ENCODE results near the gene IFNL1. TPM values are rescaled to one million over a fixed set of nuclear protein-coding genes. Genes with fewer than 3 reads are reported as not detected.

Gene IFNL1
- total RNA-seq, 4 donors from 2014 or later, result not detected

GRCh38 chr19:39304185-39304513, 7.9 kb downstream of the IFNL1 start:
- Histone ChIP-seq H3K4me3 (no peak overlapping the region), H3K4me1 (peaks cover 0 to 11% of the 10 kb centered on the region in 2 donors), H3K27me3 (peaks cover 3 to 5% of the 10 kb centered on the region in 2 donors), H3K9me3 (no peaks in the 10 kb centered on the region), H3K36me3 (no peaks in the 10 kb centered on the region), H3K27ac (no peak overlapping the region)
- intact Hi-C loops (cut with DNase I; ENCODE audit: low total_unique reads), result no loop called here
- no peak for TF ChIP-seq POLR2A (IDR thresholded peaks at IDR 0.05)
- TF ChIP-seq CTCF (IDR thresholded peaks at IDR 0.05), result no peak
- DNase-seq, result no peak

- DNase-seq, result no peak
Observed at GRCh38 chr19:39304701-39305571, 8.7 kb downstream of the IFNL1 start.

GRCh38 chr19:39306075-39306474, 9.9 kb downstream of the IFNL1 start:
- Histone ChIP-seq H3K27me3 (peaks cover 3 to 5% of the 10 kb centered on the region in 2 donors), H3K4me1 (peaks cover 0 to 11% of the 10 kb centered on the region in 2 donors), H3K27ac (no peak overlapping the region), H3K4me3 (no peak overlapping the region), H3K36me3 (no peaks in the 10 kb centered on the region), H3K9me3 (no peaks in the 10 kb centered on the region)
- intact Hi-C loops (cut with DNase I; ENCODE audit: low total_unique reads), result no loop called here
- DNase-seq, result no peak
- TF ChIP-seq CTCF (IDR thresholded peaks at IDR 0.05) (no peak), POLR2A (IDR thresholded peaks at IDR 0.05) (no peak)

More at GRCh38 chr19:39304701-39305571, 8.7 kb downstream of the IFNL1 start:
- Histone ChIP-seq H3K4me3 (no peak overlapping the region), H3K9me3 (no peaks in the 10 kb centered on the region), H3K36me3 (no peaks in the 10 kb centered on the region), H3K4me1 (peaks cover 0 to 11% of the 10 kb centered on the region in 2 donors), H3K27me3 (peaks cover 3 to 5% of the 10 kb centered on the region in 2 donors), H3K27ac (no peak overlapping the region)
- intact Hi-C loops (cut with DNase I; ENCODE audit: low total_unique reads), result no loop called here
- TF ChIP-seq CTCF (IDR thresholded peaks at IDR 0.05), result no peak
- TF ChIP-seq POLR2A (IDR thresholded peaks at IDR 0.05), result no peak

- peaks cover 3 to 5% of the 10 kb centered on the region in 2 donors for H3K27me3 ChIP-seq
- intact Hi-C loops (cut with DNase I; ENCODE audit: low total_unique reads), result no loop called here
- no peaks in the 10 kb centered on the region for H3K36me3 ChIP-seq
- H3K4me1 ChIP-seq, result peaks cover 0 to 11% of the 10 kb centered on the region in 2 donors
- no peak for TF ChIP-seq CTCF (IDR thresholded peaks at IDR 0.05)
- TF ChIP-seq POLR2A (IDR thresholded peaks at IDR 0.05), result no peak
- H3K9me3 ChIP-seq, result no peaks in the 10 kb centered on the region
- DNase-seq, result no peak
- H3K27ac ChIP-seq, result no peak overlapping the region
- H3K4me3 ChIP-seq, result no peak overlapping the region
Observed at GRCh38 chr19:39307046-39307821, 11.0 kb downstream of the IFNL1 start.

Measured in uterus (tissue), 4 donors.